H9 (cell line): ENCODE measurements around the gene ITGB1BP1. TPM values are rescaled to one million over a fixed set of nuclear protein-coding genes. Genes with fewer than 3 reads are reported as not detected.

ENCODE experiments used
- DNase-seq: peaks from one replicate; pipeline ENCODE4 v3.0.0-alpha.2; 2017
- H2AFZ ChIP-seq: one replicate; pipeline ENCODE4 v1.6.1; 2013; ENCODE audit warnings: mild to moderate bottlenecking, low read length, control low read depth, moderate library complexity
- H2AK5ac ChIP-seq: 2 replicates; pipeline ENCODE4 v1.6.1; 2013; ENCODE audit warnings: low read length, control low read depth, mixed read lengths; ENCODE audit not compliant: insufficient read length
- H2BK120ac ChIP-seq: one replicate; pipeline ENCODE4 v1.6.1; 2013; ENCODE audit warnings: low read depth, mild to moderate bottlenecking, low read length, control low read depth, inconsistent platforms; ENCODE audit not compliant: poor library complexity, severe bottlenecking
- H2BK12ac ChIP-seq: 2 replicates; pipeline ENCODE4 v1.6.1; 2013; ENCODE audit warnings: low read length, control low read depth, mixed read lengths, low read depth; ENCODE audit not compliant: insufficient read length
- H2BK15ac ChIP-seq: 2 replicates; pipeline ENCODE4 v1.6.1; 2013; ENCODE audit warnings: low read depth, low read length, control low read depth
- H2BK20ac ChIP-seq: one replicate; pipeline ENCODE4 v1.6.1; 2013; ENCODE audit warnings: low read depth, mild to moderate bottlenecking, low read length, control low read depth, inconsistent platforms; ENCODE audit not compliant: poor library complexity, severe bottlenecking
- H2BK5ac ChIP-seq: 2 replicates; pipeline ENCODE4 v1.6.1; 2013; ENCODE audit warnings: low read length, control low read depth, mixed read lengths; ENCODE audit not compliant: insufficient read length
- H3K14ac ChIP-seq: 2 replicates; pipeline ENCODE4 v1.6.1; 2013; ENCODE audit warnings: low read length, control low read depth; ENCODE audit not compliant: insufficient read depth
- H3K18ac ChIP-seq: 2 replicates; pipeline ENCODE4 v1.6.1; 2013; ENCODE audit warnings: low read depth, mild to moderate bottlenecking, mixed read lengths, low read length, control low read depth; ENCODE audit not compliant: insufficient read length
- H3K23ac ChIP-seq: 2 replicates; pipeline ENCODE4 v1.6.1; 2013; ENCODE audit warnings: low read length, control low read depth, mixed read lengths, low read depth; ENCODE audit not compliant: insufficient read length
- H3K23me2 ChIP-seq: 2 replicates; pipeline ENCODE4 v1.6.1; 2013; ENCODE audit warnings: low read depth, mild to moderate bottlenecking, mixed read lengths, low read length, control low read depth; ENCODE audit not compliant: insufficient read length, poor library complexity, severe bottlenecking
- H3K27ac ChIP-seq: 2 replicates; pipeline ENCODE4 v1.5.1; 2013; ENCODE audit warnings: low read length, control low read depth, mixed read lengths, low read depth; ENCODE audit not compliant: insufficient read length
- H3K27me3 ChIP-seq: 2 replicates; pipeline ENCODE4 v1.6.1; 2013; ENCODE audit warnings: low read length, control low read depth, inconsistent platforms; ENCODE audit not compliant: insufficient read depth
- H3K4ac ChIP-seq: 2 replicates; pipeline ENCODE4 v1.6.1; 2013; ENCODE audit warnings: low read depth, mild to moderate bottlenecking, control low read depth, inconsistent platforms, low read length, moderate library complexity
- H3K4me1 ChIP-seq: 2 replicates; pipeline ENCODE4 v1.6.1; 2013; ENCODE audit warnings: low read length, control low read depth, inconsistent platforms; ENCODE audit not compliant: insufficient read depth
- H3K4me2 ChIP-seq: 2 replicates; pipeline ENCODE4 v1.6.1; 2013; ENCODE audit warnings: low read length, control low read depth, mixed read lengths; ENCODE audit not compliant: insufficient read length, insufficient read depth
- H3K56ac ChIP-seq: 2 replicates; pipeline ENCODE4 v1.6.1; 2013; ENCODE audit warnings: low read depth, mild to moderate bottlenecking, mixed read lengths, low read length, control low read depth; ENCODE audit not compliant: insufficient read length
- H3K79me1 ChIP-seq: 2 replicates; pipeline ENCODE4 v1.6.1; 2013; ENCODE audit warnings: low read depth, mild to moderate bottlenecking, moderate library complexity, low read length, control low read depth, inconsistent platforms; ENCODE audit not compliant: insufficient read depth, poor library complexity, severe bottlenecking
- H3K79me2 ChIP-seq: 2 replicates; pipeline ENCODE4 v1.6.1; 2013; ENCODE audit warnings: low read length, control low read depth, inconsistent platforms; ENCODE audit not compliant: insufficient read depth
- H3K9ac ChIP-seq: 2 replicates; pipeline ENCODE4 v1.6.1; 2013; ENCODE audit warnings: low read length, control low read depth, mixed read lengths; ENCODE audit not compliant: insufficient read length; ENCODE audit errors: extremely low read depth
- H3K9me3 ChIP-seq: one replicate; pipeline ENCODE4 v1.6.1; 2013; ENCODE audit warnings: low read depth, low read length, inconsistent platforms; ENCODE audit not compliant: control insufficient read depth
- H3T11ph ChIP-seq: one replicate; pipeline ENCODE4 v1.6.1; 2013; ENCODE audit warnings: mild to moderate bottlenecking, low read length, control low read depth, inconsistent platforms
- H4K20me1 ChIP-seq: one replicate; pipeline ENCODE4 v1.6.1; 2013; ENCODE audit not compliant: control insufficient read depth, insufficient read length, insufficient read depth
- H4K5ac ChIP-seq: 2 replicates; pipeline ENCODE4 v1.6.1; 2013; ENCODE audit warnings: low read depth, mild to moderate bottlenecking, mixed read lengths, low read length, control low read depth; ENCODE audit not compliant: insufficient read length
- H4K8ac ChIP-seq: replicated peaks from 2 replicates; pipeline ENCODE4 v1.6.1; 2013; ENCODE audit warnings: low read length, control low read depth, mixed read lengths, low read depth; ENCODE audit not compliant: insufficient read length
- H4K91ac ChIP-seq: 2 replicates; pipeline ENCODE4 v1.6.1; 2013; ENCODE audit warnings: low read depth, mild to moderate bottlenecking, moderate library complexity, mixed read lengths, low read length, control low read depth; ENCODE audit not compliant: insufficient read length
- H3K27ac Mint-ChIP-seq, 3 experiments: 2 replicates in 2 of 3; 3 replicates in 1 of 3; pipeline ENCODE4 v1.8.0; 2020 to 2021; ENCODE audit warnings: mixed read lengths in 3 of 3, mild to moderate bottlenecking in 1 of 3, moderate library complexity in 1 of 3
- H3K27me3 Mint-ChIP-seq: 2 replicates; pipeline ENCODE4 v1.8.0; 2021; ENCODE audit warnings: low read depth, mild to moderate bottlenecking, moderate library complexity, mixed read lengths
- H3K36me3 Mint-ChIP-seq, 3 experiments: 2 replicates in 2 of 3; 3 replicates in 1 of 3; pipeline ENCODE4 v1.8.0; 2020 to 2021; ENCODE audit warnings: low read depth in 3 of 3, mixed read lengths in 3 of 3; ENCODE audit not compliant: insufficient read depth in 1 of 3
- H3K4me1 Mint-ChIP-seq, 2 experiments: 2 replicates each; pipeline ENCODE4 v1.8.0; 2020; ENCODE audit warnings: mixed read lengths in 2 of 2
- H3K4me3 Mint-ChIP-seq, 2 experiments: 2 replicates in 1 of 2; 3 replicates in 1 of 2; pipeline ENCODE4 v1.8.0; 2020 to 2021; ENCODE audit warnings: mild to moderate bottlenecking in 2 of 2, mixed read lengths in 2 of 2, moderate library complexity in 1 of 2
- H3K9me3 Mint-ChIP-seq, 2 experiments: 2 replicates in 1 of 2; 3 replicates in 1 of 2; pipeline ENCODE4 v1.8.0; 2020; ENCODE audit warnings: mild to moderate bottlenecking in 2 of 2, mixed read lengths in 2 of 2, moderate library complexity in 1 of 2
- CTCF ChIP-seq: fragments of 200-600 bp; sonication (generic); conservative IDR thresholded peaks from 3 replicates; pipeline ENCODE4 v1.8.0; 2021; ENCODE audit warnings: antibody characterized with exemption, mild to moderate bottlenecking
- WGBS: extraction: QIAGEN DNeasy Blood & Tissue Kit; methylation state at CpG from one replicate; pipeline ENCODE4 v1.1.7; 2013; ENCODE audit warnings: missing lambda C conversion rate, low lambda C conversion rate, mixed read lengths; ENCODE audit not compliant: insufficient read length; ENCODE audit errors: extremely low coverage; 5-methylcytosine and 5-hydroxymethylcytosine counted together
- total RNA-seq: library from RNA; stranded (reverse); gene quantifications from 2 replicates; pipeline ENCODE4 v1.2.1, GENCODE V29; 2021

The ITGB1BP1 gene
- total RNA-seq, 1 experiment from 2014 or later = 38.7 TPM

GRCh38 chr2:9382604-9383235 is 40.6 kb downstream of the ITGB1BP1 start:
- Mint-ChIP-seq H3K36me3 (peaks cover 11 to 42% (median 30%) of the 10 kb centered on the region in 3 experiments), H3K4me1 (peaks cover 3 to 8% of the 10 kb centered on the region in 2 experiments; a peak in 1 of 4 replicates)
- no CpG with 5 or more reads among the region's 6 CpGs for WGBS

More at GRCh38 chr2:9382604-9383235, 40.6 kb downstream of the ITGB1BP1 start:
- TF ChIP-seq CTCF = no peak
- Histone ChIP-seq H3K4me2 (no peak overlapping the region), H4K91ac (no peak overlapping the region), H3K9me3 (no peaks in the 10 kb centered on the region), H3T11ph (no peak overlapping the region), H2AFZ (no peak overlapping the region), H3K23ac (no peak overlapping the region), H3K4me1 (peaks cover 2% of the 10 kb centered on the region; the same call in 1 of the 2 replicates), H3K23me2 (no peaks in the 10 kb centered on the region), H3K27me3 (no peaks in the 10 kb centered on the region), H2BK15ac (no peak overlapping the region), H3K79me2 (no peaks in the 10 kb centered on the region), H4K8ac (no peak overlapping the region), H3K79me1 (no peaks in the 10 kb centered on the region), H2AK5ac (no peak overlapping the region), H3K14ac (no peak overlapping the region), H2BK20ac (no peak overlapping the region), H3K9ac (no peak overlapping the region), H2BK12ac (no peak overlapping the region), H4K5ac (no peak overlapping the region), H3K18ac (no peak overlapping the region), H3K56ac (no peak overlapping the region), H2BK120ac (no peak overlapping the region), H2BK5ac (no peak overlapping the region), H3K27ac (no peak overlapping the region), H3K4ac (no peak overlapping the region), H4K20me1 (no peaks in the 10 kb centered on the region)
- DNase-seq = no peak
- H3K4me3 Mint-ChIP-seq = no peak overlapping the region
- peak overlapping the region in 1 of 3 experiments; percentile 34; a peak in 1 of 7 replicates for H3K27ac Mint-ChIP-seq
- no peaks in the 10 kb centered on the region for H3K27me3 Mint-ChIP-seq
- no peaks in the 10 kb centered on the region for H3K9me3 Mint-ChIP-seq
